ENCODE results near the gene TRIM3.

TRIM3 gene

DNA sequence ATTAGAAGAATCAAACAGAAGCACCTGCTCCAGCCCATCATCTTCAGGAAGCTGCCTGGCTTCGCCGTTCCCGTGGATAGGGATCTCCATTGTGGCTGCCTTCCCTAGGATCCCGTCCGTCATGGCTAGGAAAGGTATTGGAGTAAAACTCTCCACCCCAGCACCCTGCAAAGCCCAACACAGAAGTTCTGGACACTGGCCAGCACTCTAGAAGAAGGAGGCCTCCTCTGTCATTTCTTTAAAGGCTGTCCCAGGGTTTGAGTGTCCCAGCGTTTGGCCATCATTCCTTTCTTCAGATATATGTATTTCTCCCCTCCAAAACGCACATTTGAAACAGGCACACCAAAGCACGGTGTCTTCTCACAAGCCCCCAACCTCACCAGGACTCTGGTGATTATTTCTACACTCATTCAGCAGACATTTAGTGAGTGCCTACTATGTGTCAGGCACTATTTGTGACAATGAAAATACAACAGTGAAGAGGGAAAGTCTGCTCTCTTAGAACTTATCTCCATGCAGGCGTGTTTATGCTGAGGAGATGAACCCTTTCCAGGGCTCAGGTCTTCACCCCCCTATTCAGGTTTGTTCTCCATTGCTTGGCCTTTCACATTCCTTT is 6.7 kb upstream of the TRIM3 start:
- DNase-seq (ENCODE audit: low read depth), result no peak

DNA sequence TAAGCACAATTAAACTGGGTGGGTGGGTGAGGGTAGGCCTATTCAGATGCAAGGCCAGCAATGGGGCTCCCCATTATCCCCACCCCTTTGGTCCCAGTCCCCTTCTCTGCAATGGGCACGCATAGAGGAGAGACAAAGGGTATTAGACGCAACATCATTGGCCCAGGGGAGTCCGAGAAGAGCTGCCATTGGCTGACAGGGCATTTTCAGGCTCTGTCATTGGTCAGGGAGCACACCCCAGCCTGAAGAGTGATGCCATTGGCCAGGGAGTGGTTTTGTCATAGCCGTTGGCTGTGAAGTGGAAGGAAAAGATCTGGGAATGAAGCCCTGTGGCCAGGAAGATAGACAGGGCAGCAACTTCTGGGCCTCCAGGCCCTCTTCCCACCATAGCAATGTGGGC is 2.8 kb upstream of the TRIM3 start:
- no peak for DNase-seq (ENCODE audit: low read depth)

DNA sequence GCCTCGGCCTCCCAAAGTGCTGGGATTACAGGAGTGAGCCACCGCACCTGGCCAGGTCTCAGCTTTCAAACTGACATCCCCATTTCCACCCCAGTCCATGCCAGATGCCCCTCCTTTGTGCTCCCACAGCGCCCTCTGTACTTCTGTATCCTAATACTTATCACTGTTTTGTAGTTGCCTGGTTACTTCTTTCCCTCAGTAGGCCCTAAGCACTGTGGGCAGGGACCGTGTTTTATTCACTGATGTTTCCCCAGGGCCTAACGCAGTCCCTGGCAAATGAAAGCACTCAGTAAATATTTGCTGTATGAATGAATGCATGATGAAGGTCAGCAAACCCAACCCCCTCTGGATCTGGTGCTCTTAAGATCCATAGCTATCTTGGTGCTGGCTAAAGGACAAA is 2.2 kb upstream of the TRIM3 start:
- no peak for DNase-seq (ENCODE audit: low read depth)

GRCh38 chr11:6474806-6475500 is 1.2 kb upstream of the TRIM3 start:
- no peak for DNase-seq (ENCODE audit: low read depth)

DNA sequence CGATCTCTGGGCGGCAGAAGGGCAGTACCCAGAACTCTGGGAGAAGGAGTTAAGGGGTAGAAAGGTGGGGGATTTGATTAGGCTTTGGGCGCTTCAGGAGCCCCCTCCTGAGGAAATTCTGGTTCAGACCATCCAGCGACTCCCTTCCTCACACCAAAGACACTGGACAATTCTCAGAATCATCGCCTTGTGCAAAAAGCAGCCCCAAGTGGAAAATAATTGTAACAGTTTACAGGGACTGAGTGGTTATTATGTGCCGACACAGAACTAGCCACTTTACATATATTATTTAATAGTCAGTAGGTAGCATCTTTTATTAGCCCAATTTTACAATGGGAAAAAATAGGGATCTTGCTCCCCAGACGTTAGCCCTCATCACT is 662 bp upstream of the TRIM3 start:
- DNase-seq (ENCODE audit: low read depth), result no peak

- no peak for DNase-seq (ENCODE audit: low read depth)
Measured at GRCh38 chr11:6472934-6473333, 807 bp downstream of the TRIM3 start.

DNA sequence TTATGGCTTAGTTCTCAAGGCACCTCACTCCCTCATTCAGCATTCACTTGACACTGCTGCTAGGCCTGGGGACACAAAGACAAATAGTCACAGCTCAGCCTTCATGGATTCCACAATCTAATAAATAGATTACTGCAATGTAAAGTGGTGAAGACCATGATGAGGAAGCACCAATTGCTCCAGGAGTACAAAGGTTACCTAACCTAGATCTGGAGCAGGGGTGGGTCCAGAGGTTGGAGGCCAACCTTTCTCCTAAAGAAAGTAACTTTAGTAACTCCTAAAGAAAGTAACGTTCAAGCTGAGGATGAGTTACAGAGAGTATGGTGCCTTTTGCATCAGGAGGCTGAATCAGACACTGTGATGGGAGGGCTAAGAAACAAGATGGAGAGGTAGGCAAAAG is 4.1 kb downstream of the TRIM3 start:
- DNase-seq (ENCODE audit: low read depth), result no peak

- no peak for DNase-seq (ENCODE audit: low read depth)
Measured at GRCh38 chr11:6468712-6469495, 4.8 kb downstream of the TRIM3 start.

DNA sequence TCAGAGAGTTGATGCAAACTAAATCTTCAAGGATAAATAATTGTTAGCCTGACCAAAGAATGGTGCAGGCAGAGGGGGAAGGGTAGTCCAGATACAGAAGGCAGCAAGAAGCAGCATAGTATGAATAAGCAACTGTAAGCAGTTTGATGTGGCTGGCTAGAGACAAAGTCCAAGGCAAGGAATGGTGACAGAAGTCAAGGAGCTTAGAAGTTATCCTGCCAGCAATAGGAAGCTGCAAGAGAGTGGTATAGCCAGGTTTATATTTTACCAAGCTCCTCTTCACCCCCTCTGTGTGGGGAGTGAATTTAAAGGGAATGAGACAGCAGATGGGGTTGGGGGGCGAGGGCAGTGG is 14.7 kb downstream of the TRIM3 start:
- DNase-seq (ENCODE audit: low read depth), result no peak

DNA sequence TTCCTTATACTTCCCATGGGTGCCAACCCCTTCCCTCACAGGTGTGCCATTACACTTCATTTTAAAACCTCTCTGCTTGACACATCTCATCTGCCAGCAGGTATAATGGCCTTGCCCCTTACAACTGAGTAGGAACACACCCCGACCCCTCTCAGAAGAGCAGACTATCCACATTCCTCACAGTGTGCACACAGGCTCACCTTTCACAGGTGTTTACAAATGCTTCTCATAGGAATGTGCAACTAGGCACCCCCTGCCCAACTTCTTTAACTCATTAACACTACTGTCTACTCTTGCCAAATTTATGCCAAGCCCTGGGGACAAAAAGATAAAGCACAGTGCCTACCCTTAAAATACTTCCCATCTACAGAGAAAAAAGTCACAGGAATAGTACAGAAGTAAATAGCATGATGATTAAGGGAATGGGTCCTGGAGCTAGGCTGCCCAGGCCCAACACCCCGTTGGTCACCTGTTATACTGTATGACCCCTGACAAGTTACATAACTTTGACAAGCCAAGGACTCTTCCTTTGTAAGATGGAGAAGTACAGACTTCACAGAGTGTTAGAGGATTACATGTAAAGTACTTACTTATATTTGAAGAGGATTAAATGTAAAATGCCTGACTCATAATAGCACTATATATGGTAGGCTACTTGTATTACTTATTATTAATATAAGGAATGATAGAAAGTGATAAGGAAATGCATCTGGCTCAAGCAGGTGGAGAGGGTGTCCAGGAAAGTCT is 15.2 kb downstream of the TRIM3 start:
- no peak for DNase-seq (ENCODE audit: low read depth)

DNA sequence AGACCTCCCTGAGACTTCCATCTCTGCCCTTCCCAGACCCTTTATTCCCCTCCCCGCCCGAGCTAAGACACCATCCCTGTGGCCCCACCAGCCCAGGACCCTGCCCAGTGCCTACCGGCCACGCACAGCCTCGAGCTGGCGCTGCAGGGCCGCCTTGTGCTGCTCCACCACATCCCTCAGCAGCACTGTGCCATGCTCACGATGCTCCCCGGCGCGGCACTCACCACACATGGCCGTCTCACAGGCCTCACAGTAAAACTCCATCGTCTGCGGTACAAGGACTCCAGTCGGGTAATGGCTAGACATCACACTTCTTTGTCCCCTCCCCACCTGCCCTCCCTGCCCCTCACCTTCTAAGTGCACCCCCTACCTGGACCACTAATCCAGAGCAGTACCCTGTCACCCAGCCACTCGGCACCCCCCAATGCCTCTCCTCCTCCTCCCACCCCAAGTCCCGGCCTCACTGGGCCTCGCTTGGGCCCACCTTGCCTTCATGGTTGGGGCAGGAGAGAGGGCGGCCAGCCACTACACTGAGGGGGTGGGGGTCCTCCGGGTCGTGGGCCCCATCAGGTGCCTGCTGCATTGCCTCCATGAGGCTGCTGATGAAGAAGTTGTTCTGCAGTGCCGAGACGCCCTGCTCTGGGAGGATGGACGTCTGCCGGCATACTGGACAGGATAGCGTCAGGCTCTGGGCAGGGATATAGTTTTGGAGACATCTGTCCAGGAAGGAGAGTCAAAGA is 16.0 kb downstream of the TRIM3 start:
- no peak for DNase-seq (ENCODE audit: low read depth)

DNA sequence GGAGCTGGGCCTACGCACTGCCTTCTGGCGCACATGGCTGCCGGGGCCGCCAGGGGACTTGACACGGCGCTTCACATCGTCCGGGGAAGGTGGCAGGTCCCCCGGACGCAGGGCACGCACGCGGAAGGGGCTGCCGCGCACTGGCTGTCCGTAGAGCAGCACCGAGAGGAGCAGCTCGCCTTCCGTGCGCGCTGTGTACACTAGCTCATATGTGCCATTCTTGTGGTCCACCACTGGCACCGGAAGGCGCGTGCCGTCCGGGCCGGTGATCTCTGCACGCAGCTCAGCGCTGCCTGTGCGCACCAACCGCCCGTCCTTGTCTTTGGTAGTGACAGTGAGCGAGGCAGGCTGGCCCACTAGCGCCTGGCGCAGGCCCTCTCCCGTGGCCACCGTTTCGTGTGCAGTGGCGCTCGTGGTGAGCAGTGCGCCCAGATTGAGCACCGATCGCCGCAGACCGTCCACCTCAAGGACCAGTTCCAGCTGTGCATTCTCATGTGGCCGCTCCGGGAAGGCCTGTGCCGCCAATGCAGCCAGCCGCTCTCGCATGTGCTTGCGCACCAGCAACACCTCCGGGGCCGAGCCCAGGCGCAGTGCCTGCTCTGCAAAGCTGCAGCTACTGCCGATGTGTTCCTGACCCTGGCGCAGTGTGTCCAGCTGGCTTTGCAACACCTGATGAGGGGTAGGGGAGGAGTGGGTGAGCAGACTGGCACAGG is 17.2 kb downstream of the TRIM3 start:
- DNase-seq (ENCODE audit: low read depth), result no peak

DNA sequence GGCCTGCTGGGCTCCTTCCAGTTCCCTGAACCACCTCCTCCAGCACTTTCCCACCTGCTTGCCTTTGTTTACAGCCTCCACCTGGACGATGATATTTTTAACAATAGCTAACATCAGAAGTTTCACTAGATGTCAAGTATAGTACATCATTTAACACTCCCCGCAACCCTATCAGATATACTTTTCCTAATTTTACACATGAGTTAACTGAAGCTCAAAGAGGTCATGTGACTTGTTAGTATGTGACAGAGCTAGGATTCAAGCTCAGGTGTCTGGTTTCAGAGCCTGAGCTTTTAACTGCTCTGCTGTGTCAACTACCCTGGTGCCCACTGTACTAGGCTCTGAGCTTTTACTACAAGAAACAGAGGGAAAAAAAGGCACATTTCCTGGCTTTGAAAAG is 18.7 kb downstream of the TRIM3 start:
- no peak for DNase-seq (ENCODE audit: low read depth)

GRCh38 chr11:6453152-6453551 is 20.6 kb downstream of the TRIM3 start:
- no peak for DNase-seq (ENCODE audit: low read depth)

- no peak for DNase-seq (ENCODE audit: low read depth)
Measured at GRCh38 chr11:6452219-6452618, 21.5 kb downstream of the TRIM3 start.

GRCh38 chr11:6448574-6448973 is 25.2 kb downstream of the TRIM3 start:
- no peak for DNase-seq (ENCODE audit: low read depth)

GRCh38 chr11:6443269-6444003 is 30.3 kb downstream of the TRIM3 start:
- peak; percentile 20 for DNase-seq (ENCODE audit: low read depth)

DNA sequence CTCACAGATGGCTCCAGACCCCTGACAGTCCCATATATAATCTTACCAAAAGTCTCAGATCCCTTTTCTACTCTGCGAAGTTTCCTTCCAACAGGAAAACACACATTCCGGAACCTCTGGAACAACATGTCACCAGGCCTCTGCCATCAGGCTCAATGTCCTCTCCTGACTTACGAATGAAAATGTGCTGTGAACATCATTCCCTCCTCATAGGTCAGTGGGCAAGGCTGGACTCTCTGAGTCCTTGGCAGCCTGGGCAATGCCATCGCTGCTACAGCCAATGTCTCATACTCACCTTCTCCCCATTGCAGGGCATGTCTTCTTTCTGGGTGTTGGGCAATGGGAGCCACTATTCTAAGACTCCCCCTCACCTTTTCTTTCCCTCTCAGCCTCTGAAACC is 31.3 kb downstream of the TRIM3 start:
- DNase-seq (ENCODE audit: low read depth), result no peak

GRCh38 chr11:6440906-6441358 is 32.8 kb downstream of the TRIM3 start, which contains the start of gene HPX:
Gene HPX, minus strand, starts transcription at chr11:6440987. Its CDS starts 24 bp downstream, at chr11:6440963.
- DNase-seq (ENCODE audit: low read depth), result no peak

GRCh38 chr11:6438979-6439571 is 34.7 kb downstream of the TRIM3 start:
- DNase-seq (ENCODE audit: low read depth), result no peak
